Panc1 (cell line): ENCODE results near the gene CCDC92B. TPM values are rescaled to one million over a fixed set of nuclear protein-coding genes. Genes with fewer than 3 reads are reported as not detected.

Experiments used
- ATAC-seq: fragments of 200-7000 bp; cut with Tn5 transposase; 2 replicates; pipeline ENCODE4 v1.9.1; 2020; ENCODE audit warnings: mild to moderate bottlenecking, moderate library complexity
- BruUV-seq: library from RNA; stranded (reverse); fragments of 400-500 nt; replicated peaks from 2 replicates; lab custom pipeline; 2021; lab: Mats Ljungman, UMichigan
- CTCF ChIA-PET: fragments of 300-600 bp; sonication (Branson Sonifier 250); formaldehyde crosslinking; loops from one replicate; lab custom pipeline; 2022; ENCODE audit warnings: antibody characterized with exemption; lab: Charles Lee
- POLR2A ChIA-PET: fragments of 300-600 bp; sonication (Branson Sonifier 250); formaldehyde crosslinking; loops from one replicate; lab custom pipeline; 2022; ENCODE audit warnings: antibody characterized with exemption; lab: Charles Lee
- DNase-seq: peaks from one replicate; pipeline ENCODE4 v3.0.0-alpha.2; 2010; ENCODE audit warnings: low read depth, low spot score
- H3K27ac ChIP-seq: 2 replicates; pipeline ENCODE4 v1.5.1; 2011; ENCODE audit warnings: mild to moderate bottlenecking, low read length, inconsistent platforms
- H3K27me3 ChIP-seq: fragments of 200-500 bp; sonication (Bioruptor generic); 2 replicates; pipeline ENCODE4 v1.6.0; 2014; ENCODE audit warnings: low read length, inconsistent platforms; ENCODE audit not compliant: control insufficient read depth, insufficient read depth
- H3K36me3 ChIP-seq: fragments of 200-500 bp; sonication (Bioruptor generic); 2 replicates; pipeline ENCODE4 v1.5.1; 2014; ENCODE audit warnings: inconsistent platforms, mild to moderate bottlenecking, low read length, moderate library complexity; ENCODE audit not compliant: control insufficient read depth, insufficient read depth
- H3K4me1 ChIP-seq: 2 replicates; pipeline ENCODE4 v1.5.1; 2011; ENCODE audit warnings: inconsistent platforms, mild to moderate bottlenecking, low read length, moderate library complexity; ENCODE audit not compliant: control insufficient read depth, insufficient read depth
- H3K4me3 ChIP-seq, 2 experiments: 2 replicates each; pipeline ENCODE4 v1.5.1; 2011 to 2012; ENCODE audit warnings: low read depth in 2 of 2, low read length in 2 of 2, mild to moderate bottlenecking in 2 of 2, inconsistent platforms in 1 of 2, moderate library complexity in 1 of 2
- H3K9me3 ChIP-seq: fragments of 200-500 bp; sonication (Bioruptor generic); 2 replicates; pipeline ENCODE4 v1.5.1; 2014; ENCODE audit warnings: low read depth, mild to moderate bottlenecking, inconsistent platforms, low read length, moderate library complexity; ENCODE audit not compliant: control insufficient read depth, insufficient read depth
- CTCF ChIP-seq: fragments of 450-650 bp; IDR thresholded peaks from 2 replicates; pipeline ENCODE4 v1.5.1; 2017; ENCODE audit warnings: mild to moderate bottlenecking
- POLR2AphosphoS5 ChIP-seq: IDR thresholded peaks from 2 replicates; pipeline ENCODE4 v1.6.1; 2012; ENCODE audit warnings: mild to moderate bottlenecking, low read depth, low read length, moderate library complexity
- SIN3A ChIP-seq: IDR thresholded peaks from 2 replicates; pipeline ENCODE4 v1.6.1; 2012; ENCODE audit warnings: low read depth, mild to moderate bottlenecking, low read length, moderate library complexity, borderline replicate concordance; ENCODE audit not compliant: insufficient read depth
- TCF7L2 ChIP-seq: IDR thresholded peaks from 2 replicates; pipeline ENCODE4 v1.6.1; 2011; ENCODE audit warnings: mild to moderate bottlenecking, low read depth, low read length, inconsistent platforms
- in situ Hi-C: cut with HindIII; loops from 2 replicates; pipeline ENCODE4 v1.10.0; 2016; ENCODE audit warnings: low sequenced_read_pairs, low pct_unique_long_range_greater_than_20kb
- intact Hi-C: fragments of 100-400 bp; cut with micrococcal nuclease; formaldehyde crosslinking; loops from one replicate; pipeline ENCODE4 v1.10.0; 2022; ENCODE audit not compliant: unreplicated experiment
- total RNA-seq: library from RNA; stranded (reverse); gene quantifications from one replicate; pipeline ENCODE4 v1.2.1, GENCODE V29; 2021; ENCODE audit not compliant: unreplicated experiment
- TF ChIP-seq, protein P1 (sequence below), 2 experiments: IDR thresholded peaks; 2 replicates each; pipeline ENCODE4 v1.6.1; 2011 to 2012; ENCODE audit warnings: low read depth in 2 of 2, control low read depth in 1 of 2, low read length in 1 of 2, mild to moderate bottlenecking in 1 of 2, moderate library complexity in 1 of 2; ENCODE audit not compliant: insufficient read depth in 1 of 2

The CCDC92B gene
- total RNA-seq, 1 experiment from 2014 or later = 0.51 TPM

DNA sequence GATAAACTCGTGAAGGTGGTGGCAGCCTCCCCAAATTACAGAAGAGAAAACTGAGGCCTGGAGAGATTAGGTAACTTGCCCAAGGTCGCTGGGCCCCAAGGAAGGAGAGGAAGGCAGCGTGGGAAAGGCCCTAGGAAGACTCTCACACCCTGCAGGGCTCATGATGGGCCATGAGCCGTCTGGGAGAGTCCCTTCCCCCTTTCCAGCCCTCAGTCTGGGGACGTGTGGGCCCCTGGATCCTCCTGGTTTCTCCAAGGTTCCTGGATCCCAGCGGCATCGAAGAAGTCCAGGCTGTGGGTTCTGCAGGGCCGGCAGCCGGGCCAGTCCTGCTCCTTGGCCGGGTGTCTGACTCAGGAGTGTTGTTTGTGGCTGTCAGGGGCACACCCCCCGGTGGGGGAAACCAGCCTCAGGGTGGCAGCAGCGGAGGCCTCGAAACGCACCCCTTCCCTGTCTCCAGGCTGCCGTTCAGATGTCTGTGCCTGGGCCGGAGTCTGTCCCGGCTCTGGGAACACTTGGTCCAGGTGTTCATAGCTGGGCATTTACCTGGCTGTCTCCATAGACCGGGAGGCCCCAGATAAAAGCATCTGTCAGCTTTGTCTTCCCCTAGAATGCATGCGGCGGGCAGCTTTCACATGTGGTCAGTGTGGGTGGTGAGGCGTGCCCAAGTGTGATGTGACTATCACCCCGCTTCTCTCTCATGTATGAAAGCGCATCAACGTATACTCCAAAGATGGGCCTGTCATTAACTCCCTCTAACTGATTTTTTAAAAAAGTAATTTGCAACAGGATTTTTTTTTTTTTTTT is 43.1 kb upstream of the CCDC92B start:
- ChIA-PET POLR2A (interaction anchor here (0.7 kb wide), 1 partner anchor 19 kb away, joined by 8 read pairs; no protein-coding TSS in a partner anchor), CTCF (no interaction called here)
- Histone ChIP-seq H3K4me3 (no peak overlapping the region), H3K27ac (no peak overlapping the region), H3K27me3 (no peaks in the 10 kb centered on the region), H3K36me3 (no peaks in the 10 kb centered on the region), H3K9me3 (no peaks in the 10 kb centered on the region), H3K4me1 (no peaks in the 10 kb centered on the region)
- DNase-seq (no peak), ATAC-seq (no peak)
- TF ChIP-seq POLR2AphosphoS5 = no peak
- TF ChIP-seq TCF7L2 = no peak
- no peak for TF ChIP-seq SIN3A
- TF ChIP-seq CTCF = no peak
- TF ChIP-seq, protein P1, sequence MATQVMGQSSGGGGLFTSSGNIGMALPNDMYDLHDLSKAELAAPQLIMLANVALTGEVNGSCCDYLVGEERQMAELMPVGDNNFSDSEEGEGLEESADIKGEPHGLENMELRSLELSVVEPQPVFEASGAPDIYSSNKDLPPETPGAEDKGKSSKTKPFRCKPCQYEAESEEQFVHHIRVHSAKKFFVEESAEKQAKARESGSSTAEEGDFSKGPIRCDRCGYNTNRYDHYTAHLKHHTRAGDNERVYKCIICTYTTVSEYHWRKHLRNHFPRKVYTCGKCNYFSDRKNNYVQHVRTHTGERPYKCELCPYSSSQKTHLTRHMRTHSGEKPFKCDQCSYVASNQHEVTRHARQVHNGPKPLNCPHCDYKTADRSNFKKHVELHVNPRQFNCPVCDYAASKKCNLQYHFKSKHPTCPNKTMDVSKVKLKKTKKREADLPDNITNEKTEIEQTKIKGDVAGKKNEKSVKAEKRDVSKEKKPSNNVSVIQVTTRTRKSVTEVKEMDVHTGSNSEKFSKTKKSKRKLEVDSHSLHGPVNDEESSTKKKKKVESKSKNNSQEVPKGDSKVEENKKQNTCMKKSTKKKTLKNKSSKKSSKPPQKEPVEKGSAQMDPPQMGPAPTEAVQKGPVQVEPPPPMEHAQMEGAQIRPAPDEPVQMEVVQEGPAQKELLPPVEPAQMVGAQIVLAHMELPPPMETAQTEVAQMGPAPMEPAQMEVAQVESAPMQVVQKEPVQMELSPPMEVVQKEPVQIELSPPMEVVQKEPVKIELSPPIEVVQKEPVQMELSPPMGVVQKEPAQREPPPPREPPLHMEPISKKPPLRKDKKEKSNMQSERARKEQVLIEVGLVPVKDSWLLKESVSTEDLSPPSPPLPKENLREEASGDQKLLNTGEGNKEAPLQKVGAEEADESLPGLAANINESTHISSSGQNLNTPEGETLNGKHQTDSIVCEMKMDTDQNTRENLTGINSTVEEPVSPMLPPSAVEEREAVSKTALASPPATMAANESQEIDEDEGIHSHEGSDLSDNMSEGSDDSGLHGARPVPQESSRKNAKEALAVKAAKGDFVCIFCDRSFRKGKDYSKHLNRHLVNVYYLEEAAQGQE (IDR thresholded peaks at IDR 0.05; ENCODE audit: insufficient read depth in 1 of 2, low read depth in 2 of 2, low read length in 1 of 2) = no peak
- BruUV-seq = no TSS peak
- in situ Hi-C loops = no loop called here
- intact Hi-C loops = no loop called here

DNA sequence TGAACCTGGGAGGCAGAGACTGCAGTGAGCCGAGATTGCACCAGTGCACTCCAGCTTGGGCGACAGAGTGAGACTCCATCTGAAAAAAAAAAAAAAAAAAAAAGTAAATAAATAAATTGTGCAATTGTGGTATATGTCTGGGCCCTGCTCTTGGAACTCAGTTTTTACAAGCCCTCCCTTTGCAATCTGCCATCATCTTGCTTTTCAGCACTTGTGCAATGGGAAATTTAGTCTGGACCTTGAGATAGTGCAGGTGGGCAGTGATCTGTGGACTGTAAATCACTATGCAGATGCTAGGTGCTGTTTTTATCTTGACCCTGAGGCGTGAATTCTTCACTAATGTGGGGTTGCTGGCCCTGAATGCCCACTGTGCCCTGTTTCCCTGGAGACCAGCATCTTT is 40.2 kb upstream of the CCDC92B start:
- CTCF ChIA-PET = interaction anchor here (0.6 kb wide), 2 partner anchors 12 to 48 kb away, joined by 3 to 4 read pairs; no protein-coding TSS in a partner anchor

More for the DNA sequence above, 40.2 kb upstream of the CCDC92B start:
- POLR2A ChIA-PET = no interaction called here
- no peak for DNase-seq
- no TSS peak for BruUV-seq
- no peak for TF ChIP-seq SIN3A
- no peak for TF ChIP-seq CTCF
- no peak for TF ChIP-seq TCF7L2
- no peak for TF ChIP-seq POLR2AphosphoS5
- TF ChIP-seq, protein P1 (IDR thresholded peaks at IDR 0.05; ENCODE audit: insufficient read depth in 1 of 2, low read depth in 2 of 2, low read length in 1 of 2) = no peak
- Histone ChIP-seq H3K27ac (no peak overlapping the region), H3K27me3 (no peaks in the 10 kb centered on the region), H3K9me3 (no peaks in the 10 kb centered on the region), H3K4me3 (no peak overlapping the region), H3K36me3 (no peaks in the 10 kb centered on the region), H3K4me1 (no peaks in the 10 kb centered on the region)
- in situ Hi-C loops (no loop called here), intact Hi-C loops (no loop called here)
- no peak for ATAC-seq
